IMR-90 (cell line): Measurements from ENCODE around the gene CTSL. TPM values are rescaled to one million over a fixed set of nuclear protein-coding genes. Genes with fewer than 3 reads are reported as not detected.

ENCODE experiments used
- ATAC-seq: fragments of 200-7000 bp; cut with Tn5 transposase; 2 replicates; pipeline ENCODE4 v1.9.1; 2020; ENCODE audit warnings: low read depth, mild to moderate bottlenecking, moderate library complexity
- BruUV-seq: library from RNA; stranded (reverse); fragments of 400-500 nt; replicated peaks from 2 replicates; lab custom pipeline; 2021; lab: Mats Ljungman, UMichigan
- CTCF ChIA-PET: fragments of 300-600 bp; formaldehyde crosslinking; extraction: SDS; loops from one replicate; lab custom pipeline; 2021; ENCODE audit warnings: antibody characterized with exemption; lab: Yijun Ruan, JAX
- POLR2A ChIA-PET: fragments of 300-600 bp; sonication (Branson Sonifier 250); formaldehyde crosslinking; loops from one replicate; lab custom pipeline; 2022; ENCODE audit warnings: antibody characterized with exemption; ENCODE audit not compliant: unreplicated experiment; lab: Charles Lee
- DNase-seq: peaks from one replicate; pipeline ENCODE4 v3.0.0; 2013
- H2AFZ ChIP-seq: replicated peaks from 2 replicates; pipeline ENCODE3; 2013; ENCODE audit warnings: low read length, mild to moderate bottlenecking; ENCODE audit not compliant: poor library complexity
- H2AK5ac ChIP-seq: 2 replicates; pipeline ENCODE4 v1.6.1; 2013; ENCODE audit warnings: low read depth, low read length, inconsistent platforms
- H2AK9ac ChIP-seq: replicated peaks from 2 replicates; pipeline ENCODE3; 2013; ENCODE audit warnings: mild to moderate bottlenecking, low read depth, low read length, moderate library complexity; ENCODE audit not compliant: poor library complexity
- H2BK120ac ChIP-seq: 2 replicates; pipeline ENCODE4 v1.6.1; 2013; ENCODE audit warnings: low read depth, low read length, inconsistent platforms
- H2BK15ac ChIP-seq: 3 replicates; pipeline ENCODE4 v1.6.1; 2013; ENCODE audit warnings: low read depth, low read length, inconsistent platforms
- H2BK20ac ChIP-seq: 2 replicates; pipeline ENCODE4 v1.6.1; 2013; ENCODE audit warnings: low read depth, mild to moderate bottlenecking, inconsistent platforms, low read length, moderate library complexity
- H2BK5ac ChIP-seq: 2 replicates; pipeline ENCODE4 v1.6.1; 2013; ENCODE audit warnings: mild to moderate bottlenecking, low read depth, low read length, inconsistent platforms; ENCODE audit not compliant: poor library complexity, severe bottlenecking
- H3K14ac ChIP-seq: replicated peaks from 2 replicates; pipeline ENCODE4 v1.6.1; 2013; ENCODE audit warnings: low read depth, low read length, inconsistent platforms
- H3K18ac ChIP-seq: 2 replicates; pipeline ENCODE4 v1.6.1; 2013; ENCODE audit warnings: low read depth, low read length, control low read depth
- H3K23ac ChIP-seq: 2 replicates; pipeline ENCODE4 v1.6.1; 2013; ENCODE audit warnings: low read depth, low read length, inconsistent platforms
- H3K27ac ChIP-seq: 2 replicates; pipeline ENCODE4 v1.5.1; 2013; ENCODE audit warnings: mild to moderate bottlenecking, control low read depth, low read length; ENCODE audit not compliant: insufficient read depth
- H3K27me3 ChIP-seq: 2 replicates; pipeline ENCODE4 v1.6.1; 2013; ENCODE audit warnings: low read length; ENCODE audit not compliant: control insufficient read depth, insufficient read depth
- H3K36me3 ChIP-seq: 2 replicates; pipeline ENCODE4 v1.6.1; 2013; ENCODE audit warnings: low read length, mixed read lengths; ENCODE audit not compliant: control insufficient read depth, insufficient read depth
- H3K4ac ChIP-seq: 2 replicates; pipeline ENCODE4 v1.6.1; 2013; ENCODE audit warnings: low read depth, low read length, inconsistent platforms
- H3K4me1 ChIP-seq: 2 replicates; pipeline ENCODE4 v1.6.1; 2013; ENCODE audit warnings: low read length, mixed read lengths; ENCODE audit not compliant: control insufficient read depth, insufficient read depth
- H3K4me2 ChIP-seq: 2 replicates; pipeline ENCODE4 v1.6.1; 2013; ENCODE audit warnings: low read depth, mild to moderate bottlenecking, control low read depth, low read length, moderate library complexity
- H3K4me3 ChIP-seq: 2 replicates; pipeline ENCODE4 v1.5.1; 2013; ENCODE audit warnings: low read depth, mild to moderate bottlenecking, control low read depth, low read length, moderate library complexity; ENCODE audit not compliant: insufficient read depth
- H3K56ac ChIP-seq: 2 replicates; pipeline ENCODE4 v1.6.1; 2013; ENCODE audit warnings: low read length, inconsistent platforms; ENCODE audit not compliant: insufficient read depth; ENCODE audit errors: extremely low read depth
- H3K79me1 ChIP-seq, 2 experiments: 2 replicates each; pipeline ENCODE4 v1.6.1; 2013; ENCODE audit warnings: low read length in 2 of 2, inconsistent platforms in 1 of 2, low read depth in 1 of 2
- H3K9ac ChIP-seq: 2 replicates; pipeline ENCODE4 v1.6.1; 2013; ENCODE audit warnings: low read depth, low read length, control low read depth
- H3K9me1 ChIP-seq: 2 replicates; pipeline ENCODE4 v1.6.1; 2013; ENCODE audit warnings: low read length, inconsistent platforms; ENCODE audit not compliant: insufficient read depth
- H3K9me3 ChIP-seq: 2 replicates; pipeline ENCODE4 v1.6.1; 2013; ENCODE audit warnings: low read length; ENCODE audit not compliant: control insufficient read depth, insufficient read depth
- H4K20me1 ChIP-seq: 2 replicates; pipeline ENCODE4 v1.6.1; 2013; ENCODE audit warnings: low read length, inconsistent platforms; ENCODE audit not compliant: insufficient read depth
- H4K5ac ChIP-seq: 2 replicates; pipeline ENCODE4 v1.6.1; 2013; ENCODE audit warnings: mild to moderate bottlenecking, low read depth, low read length, control low read depth
- H4K8ac ChIP-seq, 2 experiments: 2 replicates each; pipeline ENCODE4 v1.6.1; 2013; ENCODE audit warnings: low read depth in 2 of 2, low read length in 2 of 2, control low read depth in 1 of 2, inconsistent platforms in 1 of 2
- H4K91ac ChIP-seq: 2 replicates; pipeline ENCODE4 v1.6.1; 2013; ENCODE audit warnings: low read depth, low read length, inconsistent platforms; ENCODE audit not compliant: insufficient read depth
- BHLHE40 ChIP-seq: fragments of 150-350 bp; IDR thresholded peaks from 2 replicates; pipeline ENCODE4 v1.6.1; 2016; ENCODE audit warnings: mild to moderate bottlenecking, low read depth, low read length
- CEBPB ChIP-seq: IDR thresholded peaks from 2 replicates; pipeline ENCODE4 v1.6.1; 2012; ENCODE audit warnings: low read depth, low read length, improper control_type of control experiment
- CHD1 ChIP-seq: IDR thresholded peaks from 2 replicates; pipeline ENCODE4 v1.6.1; 2012; ENCODE audit warnings: low read depth, low read length, improper control_type of control experiment
- CTCF ChIP-seq: conservative IDR thresholded peaks from 2 replicates; pipeline ENCODE4 v1.5.1; 2012; ENCODE audit warnings: mild to moderate bottlenecking, low read depth, low read length, improper control_type of control experiment
- FOS ChIP-seq: fragments of 150-350 bp; IDR thresholded peaks from 2 replicates; pipeline ENCODE4 v1.6.1; 2016; ENCODE audit warnings: low read depth, low read length
- MAFK ChIP-seq: IDR thresholded peaks from 2 replicates; pipeline ENCODE4 v1.6.1; 2012; ENCODE audit warnings: low read depth, low read length, improper control_type of control experiment
- MAZ ChIP-seq: IDR thresholded peaks from 2 replicates; pipeline ENCODE4 v1.6.1; 2012; ENCODE audit warnings: low read depth, mild to moderate bottlenecking, low read length, improper control_type of control experiment, moderate library complexity, borderline replicate concordance
- MXI1 ChIP-seq: IDR thresholded peaks from 2 replicates; pipeline ENCODE4 v1.6.1; 2012; ENCODE audit warnings: low read depth, mild to moderate bottlenecking, low read length, moderate library complexity, borderline replicate concordance
- NFE2L2 ChIP-seq: fragments of 150-350 bp; IDR thresholded peaks from 2 replicates; pipeline ENCODE4 v1.6.1; 2016; ENCODE audit warnings: low read depth, mild to moderate bottlenecking, low read length
- POLR2A ChIP-seq: IDR thresholded peaks from 2 replicates; pipeline ENCODE4 v1.6.1; 2012; ENCODE audit warnings: mild to moderate bottlenecking, low read depth, low read length
- RAD21 ChIP-seq: IDR thresholded peaks from 2 replicates; pipeline ENCODE4 v1.6.1; 2012; ENCODE audit warnings: low read length, improper control_type of control experiment
- RCOR1 ChIP-seq: IDR thresholded peaks from 2 replicates; pipeline ENCODE4 v1.6.1; 2012; ENCODE audit warnings: mild to moderate bottlenecking, low read length, improper control_type of control experiment; ENCODE audit not compliant: insufficient replicate concordance
- RFX5 ChIP-seq: IDR thresholded peaks from 2 replicates; pipeline ENCODE4 v1.8.0; 2012; ENCODE audit warnings: low read depth, mild to moderate bottlenecking, low read length, moderate library complexity
- SMC3 ChIP-seq: fragments of 150-350 bp; IDR thresholded peaks from 2 replicates; pipeline ENCODE4 v1.6.1; 2016; ENCODE audit warnings: low read depth, mild to moderate bottlenecking, antibody characterized with exemption, low read length, moderate library complexity
- USF2 ChIP-seq: fragments of 150-350 bp; IDR thresholded peaks from 2 replicates; pipeline ENCODE4 v1.6.1; 2017; ENCODE audit warnings: mild to moderate bottlenecking, antibody characterized with exemption, low read length, low read depth
- WGBS, 2 experiments: methylation state at CpG; one replicate each; pipeline versions ENCODE4 v1.1.5 to v1.1.7; 2013; ENCODE audit warnings: missing lambda C conversion rate in 2 of 2; ENCODE audit not compliant: insufficient read length in 1 of 2; ENCODE audit errors: extremely low coverage in 2 of 2; 5-methylcytosine and 5-hydroxymethylcytosine counted together
- dilution Hi-C: fragments of 300-500 bp; cut with HindIII; formaldehyde crosslinking; loops from one replicate; pipeline ENCODE4 v1.14.3; 2018; ENCODE audit warnings: low sequenced_read_pairs; ENCODE audit not compliant: unreplicated experiment
- in situ Hi-C: fragments of 300-500 bp; cut with MboI; formaldehyde crosslinking; loops from 3 replicates; pipeline ENCODE4 v1.14.3; 2019; ENCODE audit warnings: low sequenced_read_pairs, inconsistent platforms, mixed read lengths
- intact Hi-C: fragments of 100-400 bp; cut with micrococcal nuclease; formaldehyde crosslinking; loops from 2 replicates; pipeline ENCODE4 v1.10.0; 2022
- polyA plus RNA-seq, 3 experiments: library from polyadenylated mRNA; depleted of rRNA; stranded (reverse); fragments of >200 nt; gene quantifications; 2 replicates each; pipeline ENCODE4 v1.2.3, GENCODE V29; 2012; ENCODE audit warnings: low replicate concordance in 1 of 3
- total RNA-seq: library from RNA; depleted of rRNA; stranded (reverse); fragments of >200 nt; gene quantifications from 2 replicates; pipeline ENCODE4 v1.2.3, GENCODE V29; 2012

The CTSL gene
- total and polyA plus RNA-seq, 2 of the 4 experiments (the other 2 are of a cell fraction): 57.0 to 112 TPM

- no peak overlapping the region for H2AFZ ChIP-seq
- WGBS, 2 experiments: no CpG with 5 or more reads among the region's 6 CpGs
- POLR2A ChIA-PET: no interaction called here
- no peak overlapping the region for H4K8ac ChIP-seq
- no peak overlapping the region for H2BK5ac ChIP-seq
- peaks cover 3% of the 10 kb centered on the region; the same call in 1 of the 2 replicates for H3K9me1 ChIP-seq
- peaks cover 2% of the 10 kb centered on the region for H3K4me1 ChIP-seq
- CTCF ChIA-PET: no interaction called here
- no peaks in the 10 kb centered on the region for H3K9me3 ChIP-seq
- no TSS peak for BruUV-seq
- H4K91ac ChIP-seq: no peak overlapping the region
- H2BK15ac ChIP-seq: no peak overlapping the region; the same call in 2 of the 3 replicates
- no peak overlapping the region for H3K4me3 ChIP-seq
- H3K4ac ChIP-seq: no peak overlapping the region
- H3K36me3 ChIP-seq: no peaks in the 10 kb centered on the region
- DNase-seq (no peak), ATAC-seq (no peak)
- H3K27ac ChIP-seq: no peak overlapping the region
- H3K9ac ChIP-seq: no peak overlapping the region
- H4K5ac ChIP-seq: no peak overlapping the region
- no peak overlapping the region for H3K23ac ChIP-seq
- no peaks in the 10 kb centered on the region; the same call in 1 of the 2 replicates for H3K27me3 ChIP-seq
- in situ Hi-C loops (loop anchor here (25.0 kb wide), 1 partner anchor 843 kb away; no protein-coding TSS in a partner anchor), intact Hi-C loops (loop anchor here (10.0 kb wide), 1 partner anchor 1596 kb away; the partner anchor contains the start of genes CKS2 and SECISBP2), dilution Hi-C loops (no loop called here)
- H4K20me1 ChIP-seq: no peaks in the 10 kb centered on the region
- no peak overlapping the region for H3K14ac ChIP-seq
- H3K79me1 ChIP-seq: no peaks in the 10 kb centered on the region
- no peak overlapping the region for H3K4me2 ChIP-seq
- H3K18ac ChIP-seq: no peak overlapping the region
- no peak overlapping the region for H2BK120ac ChIP-seq
- no peak overlapping the region for H2AK9ac ChIP-seq
- no peak overlapping the region for H2BK20ac ChIP-seq
- H3K56ac ChIP-seq: no peak overlapping the region
- no peak for TF ChIP-seq RFX5
- TF ChIP-seq FOS: no peak
- no peak for TF ChIP-seq CEBPB
- TF ChIP-seq NFE2L2: no peak
- TF ChIP-seq MAZ: no peak
- no peak for TF ChIP-seq USF2
- TF ChIP-seq CTCF: no peak
- TF ChIP-seq SMC3: no peak
- TF ChIP-seq BHLHE40: no peak
- no peak for TF ChIP-seq CHD1
- no peak for TF ChIP-seq MXI1
- no peak for TF ChIP-seq POLR2A
- TF ChIP-seq RCOR1: no peak
- TF ChIP-seq MAFK: no peak
- no peak for TF ChIP-seq RAD21
- no peak overlapping the region for H2AK5ac ChIP-seq
Measured at GRCh38 chr9:87718852-87719612, 6.9 kb upstream of the CTSL start.
